Renal cortical epithelial cell (primary cell): Measurements from ENCODE around the gene CES4A. TPM values are rescaled to one million over a fixed set of nuclear protein-coding genes. Genes with fewer than 3 reads are reported as not detected.
"Not testable (repeated sequence)": the region's sequence is repeated elsewhere in the genome, so short reads cannot be mapped to it uniquely, and the experiment has no call there.

Experiments
- DNase-seq: peaks from one replicate; pipeline ENCODE4 v3.0.0-alpha.2; 2011; ENCODE audit warnings: low read depth
- total RNA-seq: library from RNA; depleted of rRNA; stranded (reverse); fragments of >200 nt; gene quantifications from 2 replicates; pipeline ENCODE4 v1.2.3, GENCODE V29; 2014

Gene CES4A
- total RNA-seq, 1 donor from 2014 or later = 13.6 TPM

GRCh38 chr16:66984892-66985311, 3.5 kb upstream of the CES4A start:
- DNase-seq = no peak

DNA sequence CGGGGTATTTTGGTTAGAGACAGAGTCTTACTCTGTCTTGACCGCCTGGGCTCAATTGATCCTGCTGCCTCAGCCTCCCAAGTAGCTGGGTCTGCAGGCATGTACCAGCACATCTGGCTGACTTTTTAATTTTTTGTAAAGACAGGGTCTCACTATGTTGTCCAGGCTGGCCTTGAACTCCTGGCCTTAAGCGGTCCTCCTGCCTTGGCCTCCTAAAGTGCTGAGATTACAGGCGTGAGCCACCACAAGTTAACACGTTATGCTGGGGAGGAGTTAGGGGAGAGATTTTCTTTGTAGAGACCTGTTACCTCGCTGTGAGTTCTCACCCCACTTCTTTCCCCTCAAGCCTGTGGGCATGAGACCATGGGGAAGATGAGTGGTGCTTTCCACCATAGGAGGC, 1.8 kb upstream of the CES4A start:
- DNase-seq = no peak

GRCh38 chr16:66991545-66992077, 3.2 kb downstream of the CES4A start:
- DNase-seq = no peak

GRCh38 chr16:66993558-66993957, 5.2 kb downstream of the CES4A start:
- not testable (repeated sequence) for DNase-seq

- peak; percentile 99 for DNase-seq
Measured at GRCh38 chr16:66996324-66996982, 8.1 kb downstream of the CES4A start.

DNA sequence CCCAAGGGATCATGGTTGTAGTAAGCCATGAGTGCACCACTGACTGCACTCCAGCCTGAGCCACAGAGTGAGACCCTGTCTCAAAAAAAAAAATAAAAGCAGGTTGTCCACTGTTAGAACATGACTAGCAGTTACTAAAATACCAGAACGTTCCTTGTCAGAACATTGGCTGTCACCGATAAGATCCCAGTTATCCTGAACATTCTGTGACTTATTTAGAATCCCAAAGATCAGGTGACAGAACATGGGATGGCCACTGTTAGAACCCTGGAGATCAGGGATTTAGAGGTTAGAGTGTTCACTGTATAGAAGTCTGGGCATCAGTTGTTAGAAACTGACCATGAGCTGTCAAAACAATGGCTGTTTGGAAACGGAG, 8.6 kb downstream of the CES4A start:
- DNase-seq = no peak

- no peak for DNase-seq
Measured at GRCh38 chr16:67000384-67001351, 12.3 kb downstream of the CES4A start.

DNA sequence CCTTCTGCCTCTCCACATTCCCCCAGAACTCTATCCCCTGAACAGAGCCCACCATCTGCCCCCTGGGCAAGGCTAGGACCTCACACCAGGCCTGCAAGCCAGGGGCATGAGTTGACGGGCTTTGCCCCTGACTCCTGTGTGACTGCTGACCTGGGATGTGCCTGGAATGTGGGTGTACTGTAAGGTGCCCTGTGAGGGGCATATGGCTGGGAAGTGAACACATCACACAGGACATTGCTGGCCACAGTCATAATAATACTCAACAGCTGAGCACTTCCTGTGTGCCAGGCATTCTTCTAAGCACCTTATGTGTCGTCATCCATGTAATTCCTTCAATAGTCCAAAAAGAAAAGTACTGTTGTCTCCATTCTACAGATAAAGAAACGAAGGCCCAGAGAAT, 13.3 kb downstream of the CES4A start:
- peak; percentile 43 for DNase-seq

DNA sequence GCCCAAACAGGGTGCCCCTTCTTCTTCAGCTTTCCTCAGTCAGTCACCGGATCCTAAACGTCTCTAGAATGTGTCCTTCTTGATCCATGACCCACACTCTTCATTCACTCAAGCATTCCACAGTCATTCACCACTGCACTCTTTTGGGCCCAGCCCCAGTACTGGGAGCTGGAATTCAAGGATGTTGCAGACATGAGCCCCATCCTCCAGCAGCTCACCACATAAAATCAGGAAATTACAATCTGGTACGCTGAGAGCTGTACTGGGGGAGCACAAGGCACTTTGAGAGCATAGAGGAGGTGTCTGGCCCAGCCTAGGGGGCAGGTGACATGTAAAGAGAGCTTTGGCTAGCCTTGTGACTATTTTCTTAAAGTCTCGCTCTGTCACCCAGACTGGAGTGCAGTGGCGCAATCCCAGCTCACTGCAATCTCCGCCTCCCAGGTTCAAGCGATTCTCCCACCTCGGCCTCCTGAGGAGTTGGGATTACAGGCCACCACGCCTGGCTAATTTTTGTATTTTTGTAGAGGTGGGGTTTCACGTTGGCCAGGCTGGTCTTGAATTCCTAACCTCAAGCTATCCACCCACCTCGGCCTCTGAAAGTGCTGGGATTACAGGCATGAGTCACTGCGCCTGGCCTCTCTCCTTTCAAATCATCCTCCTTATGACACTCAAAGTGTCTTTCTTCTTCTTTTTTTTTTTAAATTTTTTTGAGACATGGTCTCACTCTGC, 18.7 kb downstream of the CES4A start:
- DNase-seq = peak; percentile 61

- no peak for DNase-seq
Measured at GRCh38 chr16:67009158-67009557, 20.8 kb downstream of the CES4A start.

DNA sequence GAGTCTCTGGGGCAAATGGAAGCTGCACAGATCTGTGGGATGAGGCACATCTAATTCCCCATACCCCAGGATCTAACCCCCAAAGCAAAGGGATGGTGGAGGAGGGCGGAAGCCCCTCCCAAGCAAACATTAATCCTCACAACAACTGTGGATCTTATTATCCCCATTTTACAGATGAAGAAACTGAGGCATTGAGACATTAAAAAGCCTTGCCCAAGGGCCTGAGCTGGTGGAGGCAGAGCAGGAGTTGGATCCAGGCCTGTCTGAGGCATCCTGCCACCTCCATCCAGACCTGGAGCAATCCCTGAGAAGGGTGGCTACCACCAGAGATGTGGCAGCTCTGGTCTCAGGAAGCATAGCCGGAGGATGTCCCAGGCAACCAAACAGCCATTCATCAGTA, 22.9 kb downstream of the CES4A start:
- no peak for DNase-seq

GRCh38 chr16:67013233-67013822, 24.9 kb downstream of the CES4A start:
- DNase-seq = no peak

- DNase-seq = no peak
Measured at GRCh38 chr16:67013823-67014633, 25.6 kb downstream of the CES4A start.

DNA sequence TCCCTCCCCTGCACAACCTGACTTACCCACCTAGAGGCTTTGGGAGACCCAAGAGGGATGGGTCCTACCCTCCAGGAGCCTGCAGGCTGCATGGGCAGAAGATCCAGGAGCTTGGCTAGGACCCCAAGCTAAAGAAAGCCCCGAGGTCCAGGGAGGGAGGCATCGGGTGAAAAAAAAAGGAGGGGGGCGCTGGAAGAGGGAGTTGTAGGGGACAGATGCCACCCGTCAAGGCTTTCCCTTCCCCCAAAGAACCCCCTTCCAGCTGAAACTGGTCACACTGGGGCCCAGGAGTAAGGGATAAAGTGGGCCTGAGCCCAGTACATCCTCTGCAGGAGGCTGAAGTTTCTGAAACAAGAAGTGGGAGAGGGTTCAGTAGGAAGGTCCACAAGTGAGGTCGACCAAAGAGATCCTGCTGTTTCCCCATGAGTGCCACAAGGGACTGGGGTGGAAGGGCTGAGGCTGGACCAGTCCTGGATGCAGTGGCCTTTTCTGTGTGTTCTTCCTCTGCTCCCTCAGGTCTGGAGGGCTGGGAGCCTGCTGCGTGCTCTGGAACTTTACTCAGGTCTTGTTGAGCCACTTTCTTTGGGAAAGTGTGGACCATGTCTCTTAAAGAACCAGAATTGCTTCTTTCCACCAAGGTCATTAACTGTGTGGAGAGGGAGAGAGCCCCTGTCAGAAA, 26.4 kb downstream of the CES4A start:
- DNase-seq = no peak

DNA sequence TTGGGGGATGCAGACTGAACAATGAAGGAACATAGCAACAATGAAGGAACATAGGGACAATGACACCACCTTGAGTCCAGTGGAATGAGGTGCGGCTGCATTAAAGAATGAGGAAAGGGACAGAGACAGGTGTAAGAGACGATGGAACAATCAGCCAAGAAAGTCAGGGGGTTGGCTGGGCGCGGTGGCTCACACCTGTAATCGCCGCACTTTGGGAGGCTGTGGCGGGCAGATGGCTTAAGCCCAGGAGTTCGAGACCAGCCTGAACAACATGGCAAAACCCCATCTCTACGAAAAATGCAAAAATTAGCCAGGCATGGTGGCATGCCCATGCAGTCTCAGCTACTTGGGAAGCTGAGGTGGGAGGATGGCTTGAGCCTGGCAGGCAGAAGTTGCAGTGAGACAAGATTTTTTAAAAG, 26.9 kb downstream of the CES4A start:
- DNase-seq = no peak

GRCh38 chr16:67016143-67016542, 27.8 kb downstream of the CES4A start:
- DNase-seq = no peak

- no peak for DNase-seq
Measured at GRCh38 chr16:67016681-67017420, 28.5 kb downstream of the CES4A start.

DNA sequence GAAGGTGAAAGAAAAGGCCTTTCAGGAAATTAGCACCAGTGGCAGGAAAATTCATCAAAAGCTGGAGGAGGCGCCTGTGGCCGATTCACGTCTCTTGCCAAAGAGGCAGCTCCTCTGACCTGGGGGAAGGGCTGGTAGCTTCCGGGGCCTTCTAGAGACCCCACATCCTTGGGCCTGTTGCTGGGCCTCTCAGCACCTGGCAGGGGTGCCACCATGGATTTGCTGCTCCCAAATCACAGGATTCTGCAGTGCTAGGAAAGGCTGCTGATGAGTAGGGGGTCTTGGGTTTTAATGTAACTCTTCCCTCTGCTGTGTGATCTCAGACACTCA, 29.0 kb downstream of the CES4A start:
- DNase-seq = no peak

GRCh38 chr16:67017810-67018488, 29.6 kb downstream of the CES4A start:
- DNase-seq = peak; percentile 94
